ENCODE measurements around the gene RALGAPA1. TPM values are rescaled to one million over a fixed set of nuclear protein-coding genes. Genes with fewer than 3 reads are reported as not detected.
"Not testable (repeated sequence)": the region's sequence is repeated elsewhere in the genome, so short reads cannot be mapped to it uniquely, and the experiment has no call there.

RALGAPA1 gene
- total and polyA plus RNA-seq, 2 of the 13 experiments (the other 11 are each of a cell fraction or from before 2014, with no cell fraction given): 65.0 to 89.2 TPM

- peak; percentile 57; the same call in 1 of the 2 replicates for TF ChIP-seq ZNF75D (CRISPR knock-in tag; IDR thresholded peaks at IDR 0.05; ENCODE audit: borderline replicate concordance)
- peak; percentile 91 for TF ChIP-seq ZNF891 (CRISPR knock-in tag; IDR thresholded peaks at IDR 0.05)
- TF ChIP-seq, protein P1, sequence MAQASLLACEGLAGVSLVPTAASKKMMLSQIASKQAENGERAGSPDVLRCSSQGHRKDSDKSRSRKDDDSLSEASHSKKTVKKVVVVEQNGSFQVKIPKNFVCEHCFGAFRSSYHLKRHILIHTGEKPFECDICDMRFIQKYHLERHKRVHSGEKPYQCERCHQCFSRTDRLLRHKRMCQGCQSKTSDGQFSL (CRISPR knock-in tag; IDR thresholded peaks at IDR 0.05): peak; percentile 51; the same call in 1 of the 2 replicates
- TF ChIP-seq ZNF557 (CRISPR knock-in tag; IDR thresholded peaks at IDR 0.05): peak; percentile 60; the same call in 1 of the 2 replicates
- TF ChIP-seq TMF1 (CRISPR knock-in tag; IDR thresholded peaks at IDR 0.05; ENCODE audit: low read depth): peak; percentile 90
- TF ChIP-seq, protein P2, sequence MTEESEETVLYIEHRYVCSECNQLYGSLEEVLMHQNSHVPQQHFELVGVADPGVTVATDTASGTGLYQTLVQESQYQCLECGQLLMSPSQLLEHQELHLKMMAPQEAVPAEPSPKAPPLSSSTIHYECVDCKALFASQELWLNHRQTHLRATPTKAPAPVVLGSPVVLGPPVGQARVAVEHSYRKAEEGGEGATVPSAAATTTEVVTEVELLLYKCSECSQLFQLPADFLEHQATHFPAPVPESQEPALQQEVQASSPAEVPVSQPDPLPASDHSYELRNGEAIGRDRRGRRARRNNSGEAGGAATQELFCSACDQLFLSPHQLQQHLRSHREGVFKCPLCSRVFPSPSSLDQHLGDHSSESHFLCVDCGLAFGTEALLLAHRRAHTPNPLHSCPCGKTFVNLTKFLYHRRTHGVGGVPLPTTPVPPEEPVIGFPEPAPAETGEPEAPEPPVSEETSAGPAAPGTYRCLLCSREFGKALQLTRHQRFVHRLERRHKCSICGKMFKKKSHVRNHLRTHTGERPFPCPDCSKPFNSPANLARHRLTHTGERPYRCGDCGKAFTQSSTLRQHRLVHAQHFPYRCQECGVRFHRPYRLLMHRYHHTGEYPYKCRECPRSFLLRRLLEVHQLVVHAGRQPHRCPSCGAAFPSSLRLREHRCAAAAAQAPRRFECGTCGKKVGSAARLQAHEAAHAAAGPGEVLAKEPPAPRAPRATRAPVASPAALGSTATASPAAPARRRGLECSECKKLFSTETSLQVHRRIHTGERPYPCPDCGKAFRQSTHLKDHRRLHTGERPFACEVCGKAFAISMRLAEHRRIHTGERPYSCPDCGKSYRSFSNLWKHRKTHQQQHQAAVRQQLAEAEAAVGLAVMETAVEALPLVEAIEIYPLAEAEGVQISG (CRISPR knock-in tag; IDR thresholded peaks at IDR 0.05): peak; percentile 93
- peak; percentile 100 for TF ChIP-seq SALL2 (CRISPR knock-in tag; IDR thresholded peaks at IDR 0.05)
- peak; percentile 81 for TF ChIP-seq HNRNPLL (IDR thresholded peaks at IDR 0.05; ENCODE audit: low read depth, low read length, poor library complexity, severe bottlenecking)
- peak; percentile 88; the same call in 1 of the 2 replicates for TF ChIP-seq ZC3H4 (CRISPR knock-in tag; IDR thresholded peaks at IDR 0.05; ENCODE audit: borderline replicate concordance)
- TF ChIP-seq, protein P3, sequence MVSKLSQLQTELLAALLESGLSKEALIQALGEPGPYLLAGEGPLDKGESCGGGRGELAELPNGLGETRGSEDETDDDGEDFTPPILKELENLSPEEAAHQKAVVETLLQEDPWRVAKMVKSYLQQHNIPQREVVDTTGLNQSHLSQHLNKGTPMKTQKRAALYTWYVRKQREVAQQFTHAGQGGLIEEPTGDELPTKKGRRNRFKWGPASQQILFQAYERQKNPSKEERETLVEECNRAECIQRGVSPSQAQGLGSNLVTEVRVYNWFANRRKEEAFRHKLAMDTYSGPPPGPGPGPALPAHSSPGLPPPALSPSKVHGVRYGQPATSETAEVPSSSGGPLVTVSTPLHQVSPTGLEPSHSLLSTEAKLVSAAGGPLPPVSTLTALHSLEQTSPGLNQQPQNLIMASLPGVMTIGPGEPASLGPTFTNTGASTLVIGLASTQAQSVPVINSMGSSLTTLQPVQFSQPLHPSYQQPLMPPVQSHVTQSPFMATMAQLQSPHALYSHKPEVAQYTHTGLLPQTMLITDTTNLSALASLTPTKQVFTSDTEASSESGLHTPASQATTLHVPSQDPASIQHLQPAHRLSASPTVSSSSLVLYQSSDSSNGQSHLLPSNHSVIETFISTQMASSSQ (IDR thresholded peaks at IDR 0.05; ENCODE audit: low read depth): not testable (repeated sequence)
- TF ChIP-seq, protein P3 (CRISPR knock-in tag; IDR thresholded peaks at IDR 0.05; ENCODE audit: borderline replicate concordance): peak; percentile 72; the same call in 1 of the 2 replicates
- TF ChIP-seq ZNF605 (CRISPR knock-in tag; IDR thresholded peaks at IDR 0.05): peak; percentile 85
- TF ChIP-seq ZBTB42 (CRISPR knock-in tag; IDR thresholded peaks at IDR 0.05): peak; percentile 86
- TF ChIP-seq ZMAT3 (CRISPR knock-in tag; conservative IDR thresholded peaks at IDR 0.05): peak; percentile 93
- peak; percentile 100 for TF ChIP-seq UBTF (CRISPR knock-in tag; IDR thresholded peaks at IDR 0.05)
- peak; percentile 97 for TF ChIP-seq ZNF788 (CRISPR knock-in tag; IDR thresholded peaks at IDR 0.05; ENCODE audit: borderline replicate concordance)
- TF ChIP-seq ZNF501 (CRISPR knock-in tag; IDR thresholded peaks at IDR 0.05): peak; percentile 99
These were observed at the start of gene RALGAPA1 (continued) for GRCh38 chr14:35808638-35809563.
